CD4-positive, CD25-positive, alpha-beta regulatory T cell (primary cell): ENCODE data around the gene SVIL. TPM values are rescaled to one million over a fixed set of nuclear protein-coding genes. Genes with fewer than 3 reads are reported as not detected.

Experiments
- ATAC-seq, 2 donors: fragments of 150-1000 bp; cut with Tn5 transposase; one replicate each; pipeline ENCODE4 v1.10.0; 2021; ENCODE audit warnings: low read depth in 2 of 2, moderate number of reproducible peaks in 2 of 2, moderate library complexity in 1 of 2
- DNase-seq, 3 donors: peaks; one replicate each; pipeline versions ENCODE4 v3.0.0 to v3.0.0-alpha.2; 2012 to 2022; ENCODE audit warnings: mixed read lengths in 1 of 3
- H3K27ac ChIP-seq: one replicate; pipeline ENCODE4 v1.7.0; 2013; ENCODE audit warnings: mild to moderate bottlenecking, low read length; ENCODE audit not compliant: insufficient read depth, poor library complexity, severe bottlenecking
- H3K27me3 ChIP-seq: one replicate; pipeline ENCODE4 v1.7.0; 2013; ENCODE audit warnings: low read length; ENCODE audit not compliant: control insufficient read depth, insufficient read depth
- H3K36me3 ChIP-seq: one replicate; pipeline ENCODE4 v1.7.0; 2013; ENCODE audit warnings: mild to moderate bottlenecking, low read length, moderate library complexity; ENCODE audit not compliant: control insufficient read depth, insufficient read depth
- H3K4me1 ChIP-seq: 2 replicates; pipeline ENCODE4 v1.7.0; 2013; ENCODE audit warnings: mild to moderate bottlenecking, low read length; ENCODE audit not compliant: insufficient read depth, control insufficient read depth, poor library complexity, severe bottlenecking
- H3K4me3 ChIP-seq: one replicate; pipeline ENCODE4 v1.7.0; 2013; ENCODE audit warnings: low read depth, mild to moderate bottlenecking, low read length, moderate library complexity
- H3K9me3 ChIP-seq, 2 experiments: 1 replicate in 1 of 2; 2 replicates in 1 of 2; pipeline ENCODE4 v1.7.0; 2013; ENCODE audit warnings: low read length in 2 of 2, mild to moderate bottlenecking in 1 of 2, moderate library complexity in 1 of 2; ENCODE audit not compliant: control insufficient read depth in 2 of 2
- H3K27ac Mint-ChIP-seq, 3 donors: one replicate each; pipeline ENCODE4 v1.8.0; 2020 to 2022; ENCODE audit warnings: mild to moderate bottlenecking in 3 of 3, mixed read lengths in 3 of 3, moderate library complexity in 2 of 3
- H3K27me3 Mint-ChIP-seq: one replicate; pipeline ENCODE4 v1.8.0; 2022; ENCODE audit warnings: mild to moderate bottlenecking, mixed read lengths
- H3K36me3 Mint-ChIP-seq: one replicate; pipeline ENCODE4 v1.8.0; 2020; ENCODE audit warnings: mixed read lengths
- H3K4me1 Mint-ChIP-seq, 4 donors: one replicate each; pipeline ENCODE4 v1.8.0; 2020 to 2022; ENCODE audit warnings: mixed read lengths in 4 of 4, mild to moderate bottlenecking in 1 of 4
- H3K4me3 Mint-ChIP-seq, 4 donors: one replicate each; pipeline ENCODE4 v1.8.0; 2020 to 2022; ENCODE audit warnings: mild to moderate bottlenecking in 4 of 4, mixed read lengths in 4 of 4, moderate library complexity in 3 of 4
- H3K9me3 Mint-ChIP-seq, 7 donors: one replicate each; pipeline ENCODE4 v1.8.0; 2020 to 2022; ENCODE audit warnings: mixed read lengths in 7 of 7, mild to moderate bottlenecking in 3 of 7, moderate library complexity in 2 of 7
- polyA plus RNA-seq, 4 donors: library from polyadenylated mRNA; unstranded; fragments of 300-500 nt; fragmentation: Illumina TruSeq; gene quantifications; one replicate each; pipeline ENCODE4 v1.2.3, GENCODE V29; 2021
- total RNA-seq: library from RNA; stranded (reverse); gene quantifications from one replicate; pipeline ENCODE4 v1.2.3, GENCODE V29; 2022

Gene SVIL
- total and polyA plus RNA-seq, 5 donors from 2014 or later: 0.49 to 12.3 (median 3.8) TPM

DNA sequence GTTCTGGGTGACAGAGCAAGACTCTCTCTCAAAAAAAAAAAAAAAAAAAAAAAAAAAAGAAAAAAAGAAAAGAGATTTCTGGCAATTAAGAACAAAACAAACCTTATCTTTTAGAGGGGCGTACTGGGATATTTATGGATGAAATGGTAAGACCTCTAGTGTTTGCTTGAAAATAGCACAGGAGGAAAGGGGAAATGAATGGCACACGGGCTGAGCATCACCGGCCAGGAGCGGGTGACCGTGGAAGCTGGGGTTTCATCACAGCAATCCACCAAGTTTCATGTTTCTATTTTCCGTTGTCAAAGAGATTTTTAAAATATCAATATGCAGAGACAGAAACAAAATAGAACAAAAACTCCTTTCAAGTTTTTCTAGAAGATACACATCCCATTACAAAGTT is 105.6 kb downstream of the SVIL start:
- H3K4me1 ChIP-seq: no peaks in the 10 kb centered on the region
- DNase-seq (no peak), ATAC-seq (no peak)
- H3K27ac ChIP-seq: no peak overlapping the region
- H3K36me3 ChIP-seq: peaks cover 2% of the 10 kb centered on the region
- no peak overlapping the region for H3K4me3 ChIP-seq
- no peaks in the 10 kb centered on the region for H3K9me3 ChIP-seq
- H3K27me3 Mint-ChIP-seq: no peaks in the 10 kb centered on the region
- no peaks in the 10 kb centered on the region for H3K4me1 Mint-ChIP-seq
- H3K9me3 Mint-ChIP-seq: no peaks in the 10 kb centered on the region
- H3K27me3 ChIP-seq: no peaks in the 10 kb centered on the region
- H3K36me3 Mint-ChIP-seq: peaks cover 14% of the 10 kb centered on the region
- no peak overlapping the region for H3K27ac Mint-ChIP-seq
- H3K4me3 Mint-ChIP-seq: no peak overlapping the region

DNA sequence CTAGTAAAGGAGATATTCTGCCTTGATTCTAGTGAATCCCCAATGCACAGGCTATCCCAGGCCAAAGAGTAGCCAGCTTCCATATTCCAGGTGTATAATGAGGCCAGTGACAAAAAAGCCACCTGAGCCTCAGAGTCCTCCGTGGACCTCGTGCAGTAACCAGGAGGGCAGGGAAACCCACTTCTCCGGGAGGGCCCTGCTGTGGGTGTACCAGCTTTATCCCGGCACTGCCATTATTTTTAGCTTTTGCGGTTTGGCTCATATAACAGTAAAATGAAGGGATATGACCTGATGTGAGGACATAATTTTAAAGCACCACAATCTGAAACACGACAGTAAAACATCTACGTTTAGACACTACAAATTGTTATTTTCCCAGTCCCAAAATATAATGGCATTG is 109.0 kb downstream of the SVIL start:
- peaks cover 13% of the 10 kb centered on the region for H3K36me3 ChIP-seq
- no peak overlapping the region for H3K27ac Mint-ChIP-seq
- H3K27me3 Mint-ChIP-seq: no peaks in the 10 kb centered on the region
- DNase-seq: no peak
- H3K9me3 ChIP-seq: no peaks in the 10 kb centered on the region
- H3K27me3 ChIP-seq: no peaks in the 10 kb centered on the region
- H3K36me3 Mint-ChIP-seq: peaks cover 37% of the 10 kb centered on the region
- H3K4me1 Mint-ChIP-seq: no peaks in the 10 kb centered on the region
- H3K4me1 ChIP-seq: no peaks in the 10 kb centered on the region
- H3K9me3 Mint-ChIP-seq: no peaks in the 10 kb centered on the region
- no peak overlapping the region for H3K27ac ChIP-seq
- ATAC-seq: no peak
- no peak overlapping the region for H3K4me3 ChIP-seq
- no peak overlapping the region for H3K4me3 Mint-ChIP-seq

DNA sequence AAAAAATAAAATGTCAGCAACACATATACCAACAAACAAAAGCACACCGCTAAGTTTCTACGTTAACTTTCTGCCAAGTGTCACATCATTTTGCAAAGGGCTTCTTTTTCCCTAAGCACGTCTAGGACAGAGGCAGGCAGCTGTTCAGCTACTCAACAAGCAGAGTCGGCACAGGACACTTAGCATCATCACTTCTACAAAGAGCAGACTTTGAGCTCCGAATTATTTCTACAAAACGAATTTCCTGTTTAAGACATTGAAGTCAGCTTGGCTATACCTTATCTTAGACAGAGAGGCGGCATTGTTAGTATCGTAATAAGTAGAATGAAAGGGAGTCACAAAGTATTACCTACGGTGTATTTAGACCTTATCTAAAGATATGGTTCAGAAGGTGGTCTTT is 110.1 kb downstream of the SVIL start:
- H3K27me3 Mint-ChIP-seq: no peaks in the 10 kb centered on the region
- no peaks in the 10 kb centered on the region for H3K27me3 ChIP-seq
- H3K4me3 Mint-ChIP-seq: no peak overlapping the region
- peaks cover 37% of the 10 kb centered on the region for H3K36me3 Mint-ChIP-seq
- no peak overlapping the region for H3K4me3 ChIP-seq
- no peaks in the 10 kb centered on the region for H3K4me1 Mint-ChIP-seq
- H3K4me1 ChIP-seq: no peaks in the 10 kb centered on the region
- no peaks in the 10 kb centered on the region for H3K9me3 Mint-ChIP-seq
- no peak for ATAC-seq
- peaks cover 13% of the 10 kb centered on the region for H3K36me3 ChIP-seq
- H3K27ac ChIP-seq: no peak overlapping the region
- no peak overlapping the region for H3K27ac Mint-ChIP-seq
- DNase-seq: no peak
- no peaks in the 10 kb centered on the region for H3K9me3 ChIP-seq

GRCh38 chr10:29524294-29524693 is 110.5 kb downstream of the SVIL start:
- Histone ChIP-seq H3K9me3 (no peaks in the 10 kb centered on the region), H3K27ac (no peak overlapping the region), H3K4me3 (no peak overlapping the region), H3K27me3 (no peaks in the 10 kb centered on the region), H3K4me1 (no peaks in the 10 kb centered on the region), H3K36me3 (peaks cover 11% of the 10 kb centered on the region)
- Mint-ChIP-seq H3K36me3 (peaks cover 37% of the 10 kb centered on the region), H3K4me3 (no peak overlapping the region), H3K9me3 (no peaks in the 10 kb centered on the region), H3K27me3 (no peaks in the 10 kb centered on the region), H3K4me1 (no peaks in the 10 kb centered on the region), H3K27ac (no peak overlapping the region)
- DNase-seq (no peak), ATAC-seq (no peak)

- Histone ChIP-seq H3K36me3 (peaks cover 13% of the 10 kb centered on the region), H3K27ac (no peak overlapping the region), H3K9me3 (no peaks in the 10 kb centered on the region), H3K4me1 (no peaks in the 10 kb centered on the region), H3K27me3 (no peaks in the 10 kb centered on the region), H3K4me3 (no peak overlapping the region)
- Mint-ChIP-seq H3K4me1 (no peaks in the 10 kb centered on the region), H3K27me3 (no peaks in the 10 kb centered on the region), H3K9me3 (no peaks in the 10 kb centered on the region), H3K36me3 (peaks cover 42% of the 10 kb centered on the region), H3K27ac (no peak overlapping the region), H3K4me3 (no peak overlapping the region)
- no peak for ATAC-seq
- DNase-seq: no peak
Observed at GRCh38 chr10:29522918-29523317, 111.9 kb downstream of the SVIL start.

DNA sequence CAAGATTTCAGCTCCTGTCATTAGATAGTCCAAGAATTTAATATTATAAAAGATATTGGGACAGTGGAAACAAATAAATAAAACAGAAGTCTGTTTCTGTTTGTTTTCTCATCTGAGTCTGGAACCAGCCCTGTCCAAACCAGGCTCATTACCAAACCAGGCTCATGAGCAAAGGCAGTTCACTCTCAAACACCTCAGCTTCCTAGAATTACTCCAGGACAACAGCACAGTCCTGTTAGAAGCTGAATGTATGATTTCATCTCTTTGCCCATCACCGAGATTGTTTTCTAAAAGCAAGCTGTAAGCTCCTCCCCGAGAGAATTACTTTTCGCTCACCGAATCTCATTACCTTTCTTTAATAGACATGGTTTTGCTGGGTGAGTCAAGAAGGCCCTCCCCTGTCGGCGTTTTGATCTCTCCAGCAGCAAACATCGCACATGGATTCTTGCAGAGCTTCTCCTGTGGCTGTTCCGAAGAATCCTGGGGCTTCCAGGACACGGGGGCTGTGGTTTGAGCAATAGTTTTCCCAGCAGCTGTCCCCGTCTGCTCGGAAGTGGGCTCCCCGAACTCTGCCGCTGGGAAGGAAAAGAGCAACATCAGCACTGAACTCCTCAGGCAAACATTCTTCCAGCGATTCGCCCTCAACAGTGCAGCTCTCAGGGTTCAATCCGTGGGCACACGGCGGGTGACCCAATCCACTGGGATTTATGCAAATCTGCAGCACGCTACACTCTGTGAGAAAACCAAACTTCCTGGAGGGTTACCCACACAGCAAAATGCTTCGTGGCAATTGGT is 112.5 kb downstream of the SVIL start:
- ATAC-seq: no peak
- peak overlapping the region in 1 of 3 donors; percentile 2 for H3K27ac Mint-ChIP-seq

GRCh38 chr10:29519659-29520058 is 115.1 kb downstream of the SVIL start:
- H3K4me3 Mint-ChIP-seq: no peak overlapping the region
- Histone ChIP-seq H3K4me3 (no peak overlapping the region), H3K36me3 (peaks cover 13% of the 10 kb centered on the region), H3K9me3 (no peaks in the 10 kb centered on the region), H3K4me1 (no peaks in the 10 kb centered on the region), H3K27me3 (no peaks in the 10 kb centered on the region), H3K27ac (no peak overlapping the region)
- ATAC-seq: no peak
- DNase-seq: no peak
- H3K27ac Mint-ChIP-seq: peak overlapping the region in 1 of 3 donors; percentile 3
- no peaks in the 10 kb centered on the region for H3K4me1 Mint-ChIP-seq
- no peaks in the 10 kb centered on the region for H3K9me3 Mint-ChIP-seq
- no peaks in the 10 kb centered on the region for H3K27me3 Mint-ChIP-seq
- H3K36me3 Mint-ChIP-seq: peaks cover 35% of the 10 kb centered on the region

More for the DNA sequence above, 112.5 kb downstream of the SVIL start:
- DNase-seq: no peak
- Histone ChIP-seq H3K9me3 (no peaks in the 10 kb centered on the region), H3K27me3 (no peaks in the 10 kb centered on the region), H3K4me1 (no peaks in the 10 kb centered on the region), H3K36me3 (peaks cover 13% of the 10 kb centered on the region), H3K27ac (no peak overlapping the region), H3K4me3 (no peak overlapping the region)
- Mint-ChIP-seq H3K4me1 (no peaks in the 10 kb centered on the region), H3K9me3 (no peaks in the 10 kb centered on the region), H3K36me3 (peaks cover 42% of the 10 kb centered on the region), H3K27me3 (no peaks in the 10 kb centered on the region), H3K4me3 (no peak overlapping the region)

- Histone ChIP-seq H3K4me3 (no peak overlapping the region), H3K4me1 (no peaks in the 10 kb centered on the region), H3K9me3 (no peaks in the 10 kb centered on the region), H3K27me3 (no peaks in the 10 kb centered on the region), H3K36me3 (peaks cover 9% of the 10 kb centered on the region), H3K27ac (no peak overlapping the region)
- H3K4me1 Mint-ChIP-seq: no peaks in the 10 kb centered on the region
- H3K36me3 Mint-ChIP-seq: peaks cover 26% of the 10 kb centered on the region
- no peaks in the 10 kb centered on the region for H3K9me3 Mint-ChIP-seq
- DNase-seq (peak in 1 of 3 donors; percentile 17), ATAC-seq (no peak)
- no peak overlapping the region for H3K4me3 Mint-ChIP-seq
- H3K27me3 Mint-ChIP-seq: no peaks in the 10 kb centered on the region
- H3K27ac Mint-ChIP-seq: no peak overlapping the region
Observed at GRCh38 chr10:29517352-29517923, 117.3 kb downstream of the SVIL start.
